K562 (cell line): Measurements from ENCODE around the gene PPAN. TPM values are rescaled to one million over a fixed set of nuclear protein-coding genes. Genes with fewer than 3 reads are reported as not detected.

Experiments used
- ARID2 ChIP-seq: fragments of 450-650 bp; IDR thresholded peaks from 2 replicates; pipeline ENCODE4 v1.6.1; 2017; ENCODE audit warnings: antibody characterized with exemption, mild to moderate bottlenecking
- ATF1 ChIP-seq, 2 experiments: fragments of 450-650 bp in 1 of 2; IDR thresholded peaks; 2 replicates each; pipeline ENCODE4 v1.6.1; 2016; ENCODE audit warnings: missing compliant biosample characterization in 1 of 2, missing genetic modification characterization in 1 of 2
- ATF7 ChIP-seq: fragments of 450-650 bp; IDR thresholded peaks from 2 replicates; pipeline ENCODE4 v1.7.1; 2014; ENCODE audit warnings: mild to moderate bottlenecking, moderate library complexity
- CHCHD3 ChIP-seq: fragments of 250-450 bp; sonication (Bioruptor Pico); IDR thresholded peaks from 2 replicates; pipeline ENCODE4 v2.1.2; 2022; ENCODE audit warnings: mild to moderate bottlenecking
- EGR1 ChIP-seq: fragments of 450-650 bp; conservative IDR thresholded peaks from 2 replicates; pipeline ENCODE4 v1.6.1; 2017; ENCODE audit warnings: mild to moderate bottlenecking
- ELF1 ChIP-seq: fragments of 200-800 bp; sonication (Bioruptor generic); IDR thresholded peaks from 2 replicates; pipeline ENCODE4 v1.6.1; 2016; ENCODE audit warnings: missing genetic modification characterization, missing compliant biosample characterization
- GATAD2B ChIP-seq: fragments of 450-650 bp; IDR thresholded peaks from 2 replicates; pipeline ENCODE4 v1.6.1; 2017; ENCODE audit warnings: mild to moderate bottlenecking, borderline replicate concordance
- GMEB1 ChIP-seq: fragments of 250-450 bp; sonication (Bioruptor Pico); IDR thresholded peaks from 2 replicates; pipeline ENCODE4 v1.4.0; 2020; ENCODE audit warnings: mild to moderate bottlenecking
- HDAC3 ChIP-seq: fragments of 450-650 bp; IDR thresholded peaks from 2 replicates; pipeline ENCODE4 v1.6.1; 2018; ENCODE audit warnings: borderline replicate concordance, mild to moderate bottlenecking, moderate library complexity; ENCODE audit not compliant: partially characterized antibody
- HDAC6 ChIP-seq: IDR thresholded peaks from 2 replicates; pipeline ENCODE4 v1.6.1; 2012; ENCODE audit warnings: low read depth, mild to moderate bottlenecking, control low read depth, inconsistent platforms, low read length, moderate library complexity
- HDGF ChIP-seq: fragments of 450-650 bp; IDR thresholded peaks from 2 replicates; pipeline ENCODE4 v1.6.1; 2016
- KLF10 ChIP-seq: fragments of 250-450 bp; sonication (Bioruptor Pico); IDR thresholded peaks from 2 replicates; pipeline ENCODE4 v1.6.1; 2021; ENCODE audit warnings: matching md5 sums
- MXI1 ChIP-seq: IDR thresholded peaks from 2 replicates; pipeline ENCODE4 v1.6.1; 2011; ENCODE audit warnings: low read depth, mild to moderate bottlenecking, improper control_type of control experiment, low read length
- NCOA1 ChIP-seq: fragments of 450-650 bp; IDR thresholded peaks from 2 replicates; pipeline ENCODE4 v1.6.1; 2016; ENCODE audit warnings: low read depth
- NCOA6 ChIP-seq: fragments of 450-650 bp; IDR thresholded peaks from 2 replicates; pipeline ENCODE4 v1.6.1; 2017; ENCODE audit warnings: mild to moderate bottlenecking
- NCOR1 ChIP-seq: fragments of 450-650 bp; IDR thresholded peaks from 2 replicates; pipeline ENCODE4 v1.6.1; 2016; ENCODE audit warnings: mild to moderate bottlenecking, moderate library complexity
- PCBP1 ChIP-seq: fragments of 200-400 bp; formaldehyde crosslinking; IDR thresholded peaks from 2 replicates; pipeline ENCODE4 v1.6.1; 2018; ENCODE audit warnings: mild to moderate bottlenecking, low read depth, low read length; ENCODE audit not compliant: poor library complexity, severe bottlenecking
- RAD51 ChIP-seq: fragments of 450-650 bp; IDR thresholded peaks from 2 replicates; pipeline ENCODE4 v1.7.1; 2016; ENCODE audit warnings: low read depth, mild to moderate bottlenecking, borderline replicate concordance
- RB1 ChIP-seq: fragments of 450-650 bp; IDR thresholded peaks from 2 replicates; pipeline ENCODE4 v1.6.1; 2017; ENCODE audit warnings: low read depth, mild to moderate bottlenecking
- SNRNP70 ChIP-seq: fragments of 200-400 bp; formaldehyde crosslinking; optimal IDR thresholded peaks from 2 replicates; pipeline ENCODE3; 2017; ENCODE audit warnings: low read depth, low read length
- STAG1 ChIP-seq: sonication (generic); formaldehyde crosslinking; IDR thresholded peaks from 2 replicates; pipeline ENCODE4 v1.5.0; 2020; ENCODE audit warnings: missing genetic modification reagents, borderline replicate concordance
- TBP ChIP-seq: optimal IDR thresholded peaks from 2 replicates; pipeline ENCODE3; 2011; ENCODE audit warnings: low read depth, low read length, improper control_type of control experiment
- ZBTB33 ChIP-seq: sonication (generic); formaldehyde crosslinking; IDR thresholded peaks from 2 replicates; pipeline ENCODE4 v1.8.1; 2023; ENCODE audit warnings: mild to moderate bottlenecking, missing genetic modification reagents
- ZC3H11A ChIP-seq: IDR thresholded peaks from 2 replicates; pipeline ENCODE4 v1.6.1; 2012; ENCODE audit warnings: low read depth, low read length, improper control_type of control experiment
- ZZZ3 ChIP-seq: fragments of 450-650 bp; IDR thresholded peaks from 2 replicates; pipeline ENCODE4 v1.6.1; 2016; ENCODE audit warnings: antibody characterized with exemption, mild to moderate bottlenecking, moderate library complexity
- polyA plus RNA-seq, 8 experiments: library from polyadenylated mRNA; depleted of rRNA in 4 of 8; stranded (reverse) in 5 of 8; unstranded in 3 of 8; fragments of >200 nt; fragmentation: Nextera tagmentation in 2 of 8; fragmentation: Illumina TruSeq in 1 of 8; extraction: Ambion mirVana in 2 of 8; extraction: Trizol in 1 of 8; gene quantifications; 2 replicates each; pipeline versions ENCODE4 v1.2.1 to v1.2.3, GENCODE V29; 2011 to 2014; ENCODE audit warnings: inconsistent platforms in 1 of 8, missing spikeins in 1 of 8
- total RNA-seq, 7 experiments: library from RNA; depleted of rRNA in 6 of 7; stranded (reverse); fragments of >200 nt in 6 of 7; fragmentation: Illumina TruSeq in 2 of 7; extraction: Trizol in 2 of 7; gene quantifications; 2 replicates each; pipeline versions ENCODE4 v1.2.1 to v1.2.3, GENCODE V29; 2011 to 2021; ENCODE audit warnings: low replicate concordance in 1 of 7
- TF ChIP-seq, protein P1 (sequence below): fragments of 250-450 bp; sonication (Bioruptor Pico); IDR thresholded peaks from 2 replicates; pipeline ENCODE4 v1.5.0; 2021

PPAN gene
- total and polyA plus RNA-seq, 9 of the 15 experiments (the other 6 are each of a cell fraction or from before 2014, with no cell fraction given) = 2.2 to 129 (median 59.1) TPM

GRCh38 chr19:10112895-10113591 lies 6.9 kb downstream of the PPAN start (continued):
- no peak for TF ChIP-seq GMEB1
- TF ChIP-seq PCBP1 = no peak
- no peak for TF ChIP-seq ZC3H11A
- no peak for TF ChIP-seq RAD51
- no peak for TF ChIP-seq STAG1 (CRISPR knock-in tag)
- no peak for TF ChIP-seq KLF10 (CRISPR knock-in tag)
- no peak for TF ChIP-seq HDAC6
- TF ChIP-seq, protein P1, sequence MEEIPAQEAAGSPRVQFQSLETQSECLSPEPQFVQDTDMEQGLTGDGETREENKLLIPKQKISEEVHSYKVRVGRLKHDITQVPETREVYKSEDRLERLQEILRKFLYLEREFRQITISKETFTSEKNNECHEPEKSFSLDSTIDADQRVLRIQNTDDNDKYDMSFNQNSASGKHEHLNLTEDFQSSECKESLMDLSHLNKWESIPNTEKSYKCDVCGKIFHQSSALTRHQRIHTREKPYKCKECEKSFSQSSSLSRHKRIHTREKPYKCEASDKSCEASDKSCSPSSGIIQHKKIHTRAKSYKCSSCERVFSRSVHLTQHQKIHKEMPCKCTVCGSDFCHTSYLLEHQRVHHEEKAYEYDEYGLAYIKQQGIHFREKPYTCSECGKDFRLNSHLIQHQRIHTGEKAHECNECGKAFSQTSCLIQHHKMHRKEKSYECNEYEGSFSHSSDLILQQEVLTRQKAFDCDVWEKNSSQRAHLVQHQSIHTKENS = no peak
- no peak for TF ChIP-seq ARID2
- TF ChIP-seq GATAD2B = no peak
- no peak for TF ChIP-seq CHCHD3
- no peak for TF ChIP-seq EGR1
- no peak for TF ChIP-seq NCOA1
- TF ChIP-seq ATF1 (CRISPR knock-in tag; IDR thresholded peaks at IDR 0.05) = no peak
- no peak for TF ChIP-seq ATF1 (tag; IDR thresholded peaks at IDR 0.05)
- no peak for TF ChIP-seq NCOA6
- TF ChIP-seq ZBTB33 = no peak
- no peak for TF ChIP-seq HDAC3
- TF ChIP-seq ELF1 (tag) = no peak
- TF ChIP-seq TBP = no peak
- no peak for TF ChIP-seq ATF7
- peak; percentile 28; the same call in 1 of the 2 replicates for TF ChIP-seq NCOR1
- peak; percentile 72 for TF ChIP-seq SNRNP70
- TF ChIP-seq MXI1 = peak; percentile 40; the same call in 1 of the 2 replicates
- no peak for TF ChIP-seq HDGF
- TF ChIP-seq RB1 = peak; percentile 66
- TF ChIP-seq ZZZ3 = no peak
